Body of pancreas (tissue), 4 donors: ENCODE results near the gene RASGRP3.

Source experiments
- POLR2A ChIP-seq, 3 donors: fragments of 450-650 bp; IDR thresholded peaks; one replicate each; pipeline ENCODE4 v1.6.1; 2016; ENCODE audit warnings: antibody characterized with exemption in 3 of 3, mild to moderate bottlenecking in 2 of 3
- TF ChIP-seq, protein P1 (sequence below), 7 experiments: fragments of 450-650 bp in 4 of 7; fragments of 200-600 bp in 3 of 7; sonication (generic) in 3 of 7; IDR thresholded peaks; one replicate each; pipeline ENCODE4 v1.5.1; 2016 to 2019; ENCODE audit warnings: antibody characterized with exemption in 7 of 7

DNA sequence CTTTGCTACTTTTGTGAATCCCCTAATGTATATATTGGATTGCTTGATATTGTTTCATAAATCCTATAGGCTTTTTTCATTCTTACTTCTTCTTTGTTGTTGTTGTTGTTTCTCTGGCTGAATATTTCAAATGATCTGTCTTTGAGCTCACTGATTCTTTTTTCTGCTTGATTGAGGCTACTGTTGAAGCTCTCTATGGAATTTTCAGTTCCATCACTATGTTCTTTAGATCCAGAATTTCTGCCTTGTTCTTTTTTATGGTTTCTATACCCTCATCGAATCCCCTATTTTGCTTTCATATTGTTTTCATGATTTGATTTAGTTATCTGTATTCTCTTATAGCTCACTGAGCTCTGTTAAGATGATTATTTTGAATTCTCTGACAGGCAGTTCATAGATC lies 24.6 kb upstream of the RASGRP3 start:
- TF ChIP-seq POLR2A (IDR thresholded peaks at IDR 0.05) = no peak
- TF ChIP-seq, protein P1, sequence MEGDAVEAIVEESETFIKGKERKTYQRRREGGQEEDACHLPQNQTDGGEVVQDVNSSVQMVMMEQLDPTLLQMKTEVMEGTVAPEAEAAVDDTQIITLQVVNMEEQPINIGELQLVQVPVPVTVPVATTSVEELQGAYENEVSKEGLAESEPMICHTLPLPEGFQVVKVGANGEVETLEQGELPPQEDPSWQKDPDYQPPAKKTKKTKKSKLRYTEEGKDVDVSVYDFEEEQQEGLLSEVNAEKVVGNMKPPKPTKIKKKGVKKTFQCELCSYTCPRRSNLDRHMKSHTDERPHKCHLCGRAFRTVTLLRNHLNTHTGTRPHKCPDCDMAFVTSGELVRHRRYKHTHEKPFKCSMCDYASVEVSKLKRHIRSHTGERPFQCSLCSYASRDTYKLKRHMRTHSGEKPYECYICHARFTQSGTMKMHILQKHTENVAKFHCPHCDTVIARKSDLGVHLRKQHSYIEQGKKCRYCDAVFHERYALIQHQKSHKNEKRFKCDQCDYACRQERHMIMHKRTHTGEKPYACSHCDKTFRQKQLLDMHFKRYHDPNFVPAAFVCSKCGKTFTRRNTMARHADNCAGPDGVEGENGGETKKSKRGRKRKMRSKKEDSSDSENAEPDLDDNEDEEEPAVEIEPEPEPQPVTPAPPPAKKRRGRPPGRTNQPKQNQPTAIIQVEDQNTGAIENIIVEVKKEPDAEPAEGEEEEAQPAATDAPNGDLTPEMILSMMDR (IDR thresholded peaks at IDR 0.05) = no peak
